Measurements from ENCODE around the gene CLCF1. TPM values are rescaled to one million over a fixed set of nuclear protein-coding genes. Genes with fewer than 3 reads are reported as not detected.

CLCF1 gene
- total and polyA plus RNA-seq, 7 donors, result 0.92 to 49.8 (median 4.3) TPM

DNA sequence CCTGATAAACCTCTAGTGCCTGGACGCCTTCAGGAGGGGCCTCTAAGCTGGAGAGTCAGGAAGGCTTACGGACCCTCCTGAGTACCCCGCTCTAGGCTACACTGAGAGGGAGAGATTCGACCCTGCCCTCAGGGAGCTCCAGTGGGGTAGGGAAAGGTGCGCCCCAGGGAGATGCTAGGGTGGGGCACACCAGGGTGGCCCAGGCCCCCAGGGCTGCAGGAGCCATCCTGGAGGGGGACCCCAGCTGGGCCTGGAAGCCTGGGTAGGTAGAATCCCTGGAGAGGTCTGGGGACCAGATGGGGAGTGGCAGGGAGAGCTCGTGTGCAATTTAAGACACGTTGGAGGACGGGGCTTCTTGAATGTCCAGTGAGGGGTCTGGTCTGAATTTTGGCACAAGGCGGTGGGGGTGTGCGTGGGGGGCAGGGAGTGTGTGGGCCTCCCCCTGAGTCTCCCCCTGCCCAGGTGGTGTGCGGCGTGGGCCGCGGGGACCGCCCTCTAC lies 46.8 kb upstream of the CLCF1 start:
- TF ChIP-seq CTCF (IDR thresholded peaks at IDR 0.05) (no peak), POLR2AphosphoS5 (IDR thresholded peaks at IDR 0.05) (no peak), POLR2A (IDR thresholded peaks at IDR 0.05) (no peak), EP300 (IDR thresholded peaks at IDR 0.05) (no peak)
- H3K36me3 ChIP-seq, result no peaks in the 10 kb centered on the region
- peak overlapping the region; percentile 88 to 99 (median 92) for H3K27ac ChIP-seq
- DNase-seq, result no peak
- intact Hi-C loops (cut with DNase I), result loop anchor here (2.0 kb wide), 1 partner anchor 17 kb away; no protein-coding TSS in a partner anchor
- peak overlapping the region; percentile 31 to 87 (median 71) for H3K4me3 ChIP-seq
- no peaks in the 10 kb centered on the region for H3K9me3 ChIP-seq
- peaks cover 0 to 44% (median 31%) of the 10 kb centered on the region in 4 donors for H3K4me1 ChIP-seq
- WGBS, 2 donors, result 26 to 35% methylated on average over 15 of the region's 15 CpGs
- H3K27me3 ChIP-seq, result peaks cover 0 to 5% (median 2%) of the 10 kb centered on the region in 3 donors

DNA sequence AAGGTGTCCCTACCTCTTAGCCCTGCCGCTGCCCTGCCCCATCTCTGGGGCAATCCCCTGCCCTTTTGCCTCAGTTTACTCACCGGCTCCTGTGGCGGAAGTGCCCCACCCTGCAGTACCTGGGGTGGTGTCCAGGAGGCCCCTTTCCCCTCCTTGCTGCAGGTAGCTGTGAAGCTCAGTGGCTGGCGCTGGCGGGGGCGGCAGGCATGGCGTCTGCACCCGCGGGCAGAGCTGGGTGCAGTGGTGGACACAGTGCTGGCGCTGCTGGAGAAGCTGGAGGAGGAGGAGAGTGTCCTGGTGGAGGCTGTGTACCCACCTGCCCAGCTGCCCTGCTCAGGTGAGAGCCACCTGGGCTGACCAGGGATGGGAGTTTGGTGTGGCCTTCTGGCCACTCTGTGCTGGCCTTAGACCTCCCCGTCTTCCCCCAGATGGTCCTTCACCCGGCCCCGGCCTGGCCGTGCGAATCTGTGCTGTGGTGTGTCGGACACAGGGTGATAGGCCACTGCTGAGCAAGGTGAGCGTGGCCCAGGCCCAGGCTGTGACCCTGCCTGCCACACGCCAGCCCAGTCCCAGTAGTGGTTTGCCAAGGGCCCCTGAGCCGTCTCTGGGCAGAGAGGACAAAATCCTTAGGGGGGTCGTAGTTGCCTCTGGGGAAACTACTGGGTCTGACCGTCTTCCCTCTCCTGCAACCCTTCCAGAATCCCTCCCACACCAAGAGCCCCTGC lies 46.1 kb upstream of the CLCF1 start:
- peaks cover 0 to 49% (median 35%) of the 10 kb centered on the region in 4 donors for H3K4me1 ChIP-seq
- WGBS, 2 donors, result 90 to 91% methylated on average over 21 of the region's 21 CpGs
- H3K4me3 ChIP-seq, result no peak overlapping the region
- no peaks in the 10 kb centered on the region for H3K36me3 ChIP-seq
- peaks cover 0 to 9% (median 5%) of the 10 kb centered on the region in 3 donors for H3K27me3 ChIP-seq
- TF ChIP-seq EP300 (IDR thresholded peaks at IDR 0.05), result no peak
- no peak for TF ChIP-seq POLR2A (IDR thresholded peaks at IDR 0.05)
- TF ChIP-seq POLR2AphosphoS5 (IDR thresholded peaks at IDR 0.05), result no peak
- no peak for TF ChIP-seq CTCF (IDR thresholded peaks at IDR 0.05)
- peak overlapping the region in 2 of 4 donors; percentile 93 to 99 for H3K27ac ChIP-seq
- DNase-seq, result no peak
- no peaks in the 10 kb centered on the region for H3K9me3 ChIP-seq
- intact Hi-C loops (cut with DNase I), result loop anchor here (2.0 kb wide), 1 partner anchor 17 kb away; no protein-coding TSS in a partner anchor

- no peak for DNase-seq
- 56 to 78% methylated on average over 26 of the region's 26 CpGs for WGBS, 2 donors
- Histone ChIP-seq H3K4me3 (no peak overlapping the region), H3K27ac (peak overlapping the region in 1 of 4 donors; percentile 14), H3K27me3 (peaks cover 0 to 17% (median 5%) of the 10 kb centered on the region in 3 donors), H3K9me3 (no peaks in the 10 kb centered on the region), H3K4me1 (peaks cover 0 to 49% (median 35%) of the 10 kb centered on the region in 4 donors), H3K36me3 (no peaks in the 10 kb centered on the region)
- intact Hi-C loops (cut with DNase I), result no loop called here
- TF ChIP-seq POLR2AphosphoS5 (IDR thresholded peaks at IDR 0.05), result no peak
- TF ChIP-seq EP300 (IDR thresholded peaks at IDR 0.05), result no peak
- no peak for TF ChIP-seq POLR2A (IDR thresholded peaks at IDR 0.05)
- TF ChIP-seq CTCF (IDR thresholded peaks at IDR 0.05), result no peak
These were observed 45.3 kb upstream of the CLCF1 start for GRCh38 chr11:67418476-67419281.

GRCh38 chr11:67417425-67417824 lies 44.0 kb upstream of the CLCF1 start:
- H3K4me1 ChIP-seq, result peaks cover 0 to 49% (median 35%) of the 10 kb centered on the region in 4 donors

More at GRCh38 chr11:67417425-67417824, 44.0 kb upstream of the CLCF1 start:
- intact Hi-C loops (cut with DNase I), result no loop called here
- no peaks in the 10 kb centered on the region for H3K36me3 ChIP-seq
- peak overlapping the region in 1 of 4 donors; percentile 43 for H3K27ac ChIP-seq
- 86 to 87% methylated on average over 12 of the region's 12 CpGs for WGBS, 2 donors
- no peak for DNase-seq
- peaks cover 8 to 28% (median 11%) of the 10 kb centered on the region in 3 donors for H3K27me3 ChIP-seq
- TF ChIP-seq POLR2AphosphoS5 (IDR thresholded peaks at IDR 0.05) (no peak), CTCF (IDR thresholded peaks at IDR 0.05) (no peak), EP300 (IDR thresholded peaks at IDR 0.05) (no peak), POLR2A (IDR thresholded peaks at IDR 0.05) (no peak)
- H3K4me3 ChIP-seq, result no peak overlapping the region
- no peaks in the 10 kb centered on the region for H3K9me3 ChIP-seq
